Measurements from ENCODE around the gene NADK2.

NADK2 gene

DNA sequence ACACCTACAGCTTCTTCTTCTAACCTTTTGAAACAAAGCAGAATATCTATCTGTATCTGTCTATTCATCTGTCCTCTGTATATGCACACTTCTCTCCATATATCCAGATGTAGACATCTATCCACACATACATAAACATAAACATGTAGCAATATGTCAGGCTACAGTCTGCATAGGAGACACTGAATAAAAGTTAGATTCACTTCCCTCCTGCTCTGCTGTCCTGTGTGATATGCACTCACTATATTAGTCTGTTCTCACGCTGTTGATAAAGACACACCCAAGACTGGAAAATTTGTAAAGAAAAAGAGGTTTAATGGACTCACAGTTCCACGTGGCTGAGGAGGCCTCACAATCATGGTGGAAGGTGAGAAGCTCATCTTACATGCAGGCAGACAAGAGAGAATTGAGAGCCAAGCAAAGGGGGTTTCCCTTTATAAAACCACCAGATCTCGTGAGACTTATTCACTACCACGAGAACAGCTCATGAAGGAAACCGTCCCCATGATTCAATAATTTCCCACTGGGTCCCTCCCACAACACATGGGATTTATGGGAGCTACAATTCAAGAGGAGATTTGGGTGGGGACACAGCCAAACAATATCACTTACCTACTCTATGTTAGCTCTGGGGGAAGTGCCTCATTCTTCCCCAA lies 35.9 kb upstream of the NADK2 start:
- no peak overlapping the region for H3K4me3 ChIP-seq (ENCODE audit: low read depth, low read length)
- no peak for TF ChIP-seq CTCF (IDR thresholded peaks at IDR 0.05; ENCODE audit: low read depth, low read length)
- H3K27ac ChIP-seq = no peak overlapping the region
- H3K9me3 ChIP-seq (ENCODE audit: severe bottlenecking) = no peaks in the 10 kb centered on the region
- no peaks in the 10 kb centered on the region for H3K36me3 ChIP-seq
- no peak for DNase-seq
- H3K27me3 ChIP-seq (ENCODE audit: insufficient read depth, low read depth, severe bottlenecking) = no peaks in the 10 kb centered on the region

- Histone ChIP-seq H3K27me3 (ENCODE audit: insufficient read depth, low read depth, severe bottlenecking) (no peaks in the 10 kb centered on the region), H3K27ac (no peak overlapping the region), H3K4me3 (ENCODE audit: low read depth, low read length) (no peak overlapping the region), H3K36me3 (no peaks in the 10 kb centered on the region), H3K9me3 (ENCODE audit: severe bottlenecking) (no peaks in the 10 kb centered on the region)
- no peak for DNase-seq
- TF ChIP-seq CTCF (IDR thresholded peaks at IDR 0.05; ENCODE audit: low read depth, low read length) = no peak
Observed at GRCh38 chr5:36276864-36277263, 35.1 kb upstream of the NADK2 start.

DNA sequence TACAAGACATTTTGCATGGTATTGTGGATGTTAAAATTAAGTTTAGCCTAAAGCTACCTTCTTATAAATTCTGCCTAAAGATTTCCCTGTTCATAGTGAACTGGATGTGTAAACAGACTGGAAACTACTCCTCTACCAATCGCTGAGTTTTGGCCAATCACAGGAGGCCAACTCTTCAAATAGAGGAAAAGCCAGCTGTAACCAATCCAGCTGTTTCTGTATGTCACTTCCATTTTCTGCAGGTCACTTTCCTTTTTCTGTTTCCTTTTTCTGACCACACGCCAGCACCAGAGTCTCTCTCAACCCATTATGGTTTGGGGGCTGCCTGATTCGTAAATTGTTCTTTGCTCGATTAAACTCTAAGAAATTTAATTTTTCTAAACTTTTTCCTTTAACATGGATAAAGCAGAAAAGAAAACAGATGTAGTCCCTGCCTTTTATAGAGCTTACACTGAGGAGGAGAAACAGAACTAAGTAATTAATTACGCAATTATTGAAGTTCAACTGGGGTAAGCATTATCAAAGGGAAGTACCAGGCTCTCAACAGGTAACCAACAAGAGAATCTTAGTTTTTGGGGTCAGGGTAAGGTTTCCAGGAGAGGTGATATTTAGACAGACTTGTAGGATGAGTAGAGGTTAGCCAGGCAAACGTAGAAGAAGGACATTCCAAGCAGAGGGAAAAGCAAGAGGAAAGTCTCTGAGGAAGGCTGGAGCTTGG lies 32.2 kb upstream of the NADK2 start:
- TF ChIP-seq CTCF (IDR thresholded peaks at IDR 0.05; ENCODE audit: low read depth, low read length) = no peak
- no peak for DNase-seq

GRCh38 chr5:36272136-36272690 lies 30.5 kb upstream of the NADK2 start:
- no peak overlapping the region for H3K27ac ChIP-seq
- no peak overlapping the region for H3K4me3 ChIP-seq (ENCODE audit: low read depth, low read length)
- H3K36me3 ChIP-seq = no peaks in the 10 kb centered on the region
- H3K27me3 ChIP-seq (ENCODE audit: insufficient read depth, low read depth, severe bottlenecking) = no peaks in the 10 kb centered on the region
- no peaks in the 10 kb centered on the region for H3K9me3 ChIP-seq (ENCODE audit: severe bottlenecking)
- TF ChIP-seq CTCF (IDR thresholded peaks at IDR 0.05; ENCODE audit: low read depth, low read length) = no peak
- no peak for DNase-seq

More for the DNA sequence above, 32.2 kb upstream of the NADK2 start:
- Histone ChIP-seq H3K27me3 (ENCODE audit: insufficient read depth, low read depth, severe bottlenecking) (no peaks in the 10 kb centered on the region), H3K36me3 (no peaks in the 10 kb centered on the region), H3K27ac (no peak overlapping the region), H3K4me3 (ENCODE audit: low read depth, low read length) (no peak overlapping the region), H3K9me3 (ENCODE audit: severe bottlenecking) (no peaks in the 10 kb centered on the region)

GRCh38 chr5:36270876-36271575 lies 29.3 kb upstream of the NADK2 start:
- H3K4me3 ChIP-seq (ENCODE audit: low read depth, low read length) = no peak overlapping the region
- no peak overlapping the region for H3K27ac ChIP-seq
- no peak for DNase-seq
- H3K27me3 ChIP-seq (ENCODE audit: insufficient read depth, low read depth, severe bottlenecking) = no peaks in the 10 kb centered on the region
- no peaks in the 10 kb centered on the region for H3K9me3 ChIP-seq (ENCODE audit: severe bottlenecking)
- TF ChIP-seq CTCF (IDR thresholded peaks at IDR 0.05; ENCODE audit: low read depth, low read length) = no peak
- no peaks in the 10 kb centered on the region for H3K36me3 ChIP-seq
